Naive thymus-derived CD4-positive, alpha-beta T cell (primary cell): ENCODE results near the gene PIK3R1. TPM values are rescaled to one million over a fixed set of nuclear protein-coding genes. Genes with fewer than 3 reads are reported as not detected.

Experiments
- ATAC-seq: fragments of 150-1000 bp; cut with Tn5 transposase; 2 replicates; pipeline ENCODE4 v1.10.0; 2021; ENCODE audit warnings: mild to moderate bottlenecking, moderate library complexity
- CTCF ChIA-PET: fragments of 350-600 bp; sonication (Branson Sonifier 250); formaldehyde crosslinking; loops from one replicate; lab custom pipeline; 2021; ENCODE audit warnings: antibody characterized with exemption; lab: Charles Lee
- POLR2A ChIA-PET: fragments of 350-600 bp; sonication (Branson Sonifier 250); formaldehyde crosslinking; loops from one replicate; lab custom pipeline; 2021; ENCODE audit warnings: antibody characterized with exemption, inconsistent platforms; lab: Charles Lee
- DNase-seq, 9 donors: peaks; one replicate each; pipeline versions ENCODE4 v3.0.0 to v3.0.0-alpha.2; 2020 to 2022; ENCODE audit warnings: mixed read lengths in 1 of 9
- H3K27ac ChIP-seq: one replicate; pipeline ENCODE4 v1.7.0; 2013; ENCODE audit warnings: mild to moderate bottlenecking, low read depth, low read length, moderate library complexity
- H3K27me3 ChIP-seq, 2 donors: one replicate each; pipeline ENCODE4 v1.7.0; 2013; ENCODE audit warnings: low read length in 2 of 2, mild to moderate bottlenecking in 2 of 2, moderate library complexity in 2 of 2; ENCODE audit not compliant: control insufficient read depth in 2 of 2, insufficient read depth in 2 of 2
- H3K36me3 ChIP-seq, 3 experiments: 1 replicate in 2 of 3; 2 replicates in 1 of 3; pipeline ENCODE4 v1.7.0; 2013; ENCODE audit warnings: low read length in 3 of 3, mild to moderate bottlenecking in 3 of 3, moderate library complexity in 1 of 3; ENCODE audit not compliant: insufficient read depth in 3 of 3, control insufficient read depth in 2 of 3
- H3K4me1 ChIP-seq, 2 donors: one replicate each; pipeline ENCODE4 v1.7.0; 2013; ENCODE audit warnings: low read length in 2 of 2, mild to moderate bottlenecking in 2 of 2, moderate library complexity in 1 of 2; ENCODE audit not compliant: control insufficient read depth in 2 of 2, insufficient read depth in 2 of 2
- H3K4me3 ChIP-seq: 2 replicates; pipeline ENCODE4 v1.7.0; 2013; ENCODE audit warnings: mild to moderate bottlenecking, low read length
- H3K9me3 ChIP-seq, 3 experiments: 1 replicate in 2 of 3; 2 replicates in 1 of 3; pipeline ENCODE4 v1.7.0; 2013; ENCODE audit warnings: low read length in 3 of 3; ENCODE audit not compliant: control insufficient read depth in 2 of 3
- H3K27ac Mint-ChIP-seq, 9 donors: one replicate each; pipeline ENCODE4 v1.8.0; 2020 to 2022; ENCODE audit warnings: mixed read lengths in 9 of 9, mild to moderate bottlenecking in 8 of 9, moderate library complexity in 5 of 9, inconsistent platforms in 2 of 9
- H3K27me3 Mint-ChIP-seq, 5 donors: one replicate each; pipeline ENCODE4 v1.8.0; 2021 to 2022; ENCODE audit warnings: mixed read lengths in 5 of 5, mild to moderate bottlenecking in 1 of 5
- H3K36me3 Mint-ChIP-seq, 5 donors: one replicate each; pipeline ENCODE4 v1.8.0; 2020 to 2022; ENCODE audit warnings: mixed read lengths in 5 of 5, mild to moderate bottlenecking in 3 of 5, inconsistent platforms in 1 of 5
- H3K4me1 Mint-ChIP-seq, 7 donors: one replicate each; pipeline ENCODE4 v1.8.0; 2020 to 2022; ENCODE audit warnings: mixed read lengths in 7 of 7, mild to moderate bottlenecking in 3 of 7, inconsistent platforms in 1 of 7
- H3K4me3 Mint-ChIP-seq, 10 donors: one replicate each; pipeline ENCODE4 v1.8.0; 2020 to 2022; ENCODE audit warnings: mild to moderate bottlenecking in 10 of 10, mixed read lengths in 10 of 10, moderate library complexity in 6 of 10, inconsistent platforms in 2 of 10
- H3K9me3 Mint-ChIP-seq, 11 donors: one replicate each; pipeline ENCODE4 v1.8.0; 2020 to 2022; ENCODE audit warnings: mixed read lengths in 11 of 11, mild to moderate bottlenecking in 4 of 11, inconsistent platforms in 1 of 11, moderate library complexity in 1 of 11
- intact Hi-C, 2 donors: fragments of 100-400 bp; cut with micrococcal nuclease; formaldehyde crosslinking; loops; one replicate each; pipeline ENCODE4 v1.15.1; 2023
- polyA plus RNA-seq, 2 donors: library from polyadenylated mRNA; unstranded; fragments of 300-500 nt; fragmentation: Illumina TruSeq; gene quantifications; one replicate each; pipeline ENCODE4 v1.2.3, GENCODE V29; 2021
- total RNA-seq, 6 experiments: library from RNA in 5 of 6; stranded (reverse) in 5 of 6; gene quantifications; 1 replicate in 5 of 6; 2 replicates in 1 of 6; pipeline ENCODE4 v1.2.3 and lab custom pipeline; 2021 to 2026

Gene PIK3R1
- total and polyA plus RNA-seq, 7 experiments from 2014 or later, result 72.0 to 207 (median 119) TPM

- H3K4me1 Mint-ChIP-seq, result peaks cover 56 to 100% (median 94%) of the 10 kb centered on the region in 7 donors
- CTCF ChIA-PET, result interaction anchor here (0.6 to 3.0 kb wide), 24 partner anchors 12 to 1121 kb away, joined by 3 to 31 read pairs (median 4); partner anchors contain the start of gene PIK3R1
- H3K27me3 Mint-ChIP-seq, result no peaks in the 10 kb centered on the region
- H3K4me3 Mint-ChIP-seq, result peak overlapping the region; percentile 17 to 92 (median 84)
- POLR2A ChIA-PET, result interaction anchor here (0.6 to 1.9 kb wide), 8 partner anchors 10 to 1069 kb away, joined by 3 to 10 read pairs (median 4); partner anchors contain the start of gene PIK3R1
- H3K4me1 ChIP-seq, result peaks cover 78 to 79% of the 10 kb centered on the region in 2 donors
- intact Hi-C loops, result loop anchor here (1.0 to 10.0 kb wide), 14 partner anchors 83 to 1281 kb away; partner anchors contain the start of gene SLC30A5 (in 1 of the 2)
- peak overlapping the region; percentile 24 to 97 (median 87) for H3K27ac Mint-ChIP-seq
- ATAC-seq, result no peak
- H3K36me3 ChIP-seq, result peaks cover 5 to 16% (median 8%) of the 10 kb centered on the region in 3 experiments
- H3K36me3 Mint-ChIP-seq, result peaks cover 6 to 30% (median 20%) of the 10 kb centered on the region in 5 donors
- no peaks in the 10 kb centered on the region for H3K9me3 ChIP-seq
- H3K27me3 ChIP-seq, result no peaks in the 10 kb centered on the region
- no peaks in the 10 kb centered on the region for H3K9me3 Mint-ChIP-seq
- peak overlapping the region; percentile 70 for H3K27ac ChIP-seq
- DNase-seq, result peak in 7 of 9 donors; percentile 30 to 68 (median 57)
- peak overlapping the region; percentile 65 for H3K4me3 ChIP-seq
Measured at GRCh38 chr5:68285851-68286611, 70.5 kb downstream of the PIK3R1 start.

GRCh38 chr5:68286612-68286912 lies 71.0 kb downstream of the PIK3R1 start:
- Histone ChIP-seq H3K9me3 (no peaks in the 10 kb centered on the region), H3K36me3 (peaks cover 5 to 16% (median 8%) of the 10 kb centered on the region in 3 experiments), H3K4me1 (peaks cover 79% of the 10 kb centered on the region in 2 donors), H3K27ac (peak overlapping the region; percentile 1), H3K27me3 (no peaks in the 10 kb centered on the region), H3K4me3 (peak overlapping the region; percentile 65)
- H3K4me1 Mint-ChIP-seq, result peaks cover 56 to 100% (median 97%) of the 10 kb centered on the region in 7 donors
- no peak for DNase-seq
- H3K27ac Mint-ChIP-seq, result peak overlapping the region; percentile 25 to 97 (median 87)
- ATAC-seq, result no peak
- ChIA-PET POLR2A (interaction anchor here (0.6 to 1.9 kb wide), 10 partner anchors 9 to 1140 kb away, joined by 3 to 10 read pairs (median 4); partner anchors contain the start of gene PIK3R1), CTCF (interaction anchor here (0.6 to 3.0 kb wide), 26 partner anchors 11 to 1122 kb away, joined by 3 to 31 read pairs (median 3); no protein-coding TSS in a partner anchor)
- H3K36me3 Mint-ChIP-seq, result peaks cover 6 to 28% (median 20%) of the 10 kb centered on the region in 5 donors
- no peaks in the 10 kb centered on the region for H3K9me3 Mint-ChIP-seq
- intact Hi-C loops, result loop anchor here (1.0 to 10.0 kb wide), 14 partner anchors 82 to 1282 kb away; partner anchors contain the start of gene SLC30A5 (in 1 of the 2)
- peak overlapping the region; percentile 17 to 92 (median 84) for H3K4me3 Mint-ChIP-seq
- no peaks in the 10 kb centered on the region for H3K27me3 Mint-ChIP-seq

- CTCF ChIA-PET, result interaction anchor here (0.6 to 3.0 kb wide), 9 partner anchors 15 to 387 kb away, joined by 3 to 31 read pairs (median 4); no protein-coding TSS in a partner anchor
- Histone ChIP-seq H3K4me1 (peaks cover 69 to 82% of the 10 kb centered on the region in 2 donors), H3K4me3 (peak overlapping the region; percentile 65), H3K36me3 (peaks cover 10 to 15% (median 14%) of the 10 kb centered on the region in 3 experiments), H3K9me3 (no peaks in the 10 kb centered on the region), H3K27me3 (no peaks in the 10 kb centered on the region), H3K27ac (peak overlapping the region; percentile 55)
- Mint-ChIP-seq H3K9me3 (no peaks in the 10 kb centered on the region), H3K4me3 (peak overlapping the region; percentile 81 to 93 (median 90)), H3K36me3 (peaks cover 4 to 25% (median 16%) of the 10 kb centered on the region in 5 donors), H3K27ac (peak overlapping the region; percentile 75 to 97 (median 92)), H3K4me1 (peaks cover 53 to 100% (median 95%) of the 10 kb centered on the region in 7 donors), H3K27me3 (no peaks in the 10 kb centered on the region)
- intact Hi-C loops, result loop anchor here (2.0 to 10.0 kb wide), 9 partner anchors 81 to 1283 kb away; partner anchors contain the start of gene SLC30A5 (in 1 of the 2)
- DNase-seq (no peak), ATAC-seq (no peak)
- POLR2A ChIA-PET, result interaction anchor here (0.9 to 1.9 kb wide), 4 partner anchors 11 to 1269 kb away, joined by 3 to 10 read pairs (median 4); partner anchors contain the start of gene PIK3R1
Measured at GRCh38 chr5:68287631-68287975, 72.0 kb downstream of the PIK3R1 start.

GRCh38 chr5:68287976-68288706 lies 72.6 kb downstream of the PIK3R1 start:
- POLR2A ChIA-PET, result interaction anchor here (0.6 to 1.6 kb wide), 4 partner anchors 12 to 1270 kb away, joined by 3 to 5 read pairs (median 3); no protein-coding TSS in a partner anchor

GRCh38 chr5:68288707-68289134 lies 73.2 kb downstream of the PIK3R1 start:
- peak in 1 of 9 donors; percentile 19 for DNase-seq
- Mint-ChIP-seq H3K4me3 (peak overlapping the region; percentile 81 to 93 (median 90)), H3K4me1 (peaks cover 45 to 90% (median 84%) of the 10 kb centered on the region in 7 donors), H3K27ac (peak overlapping the region; percentile 75 to 97 (median 87)), H3K9me3 (no peaks in the 10 kb centered on the region), H3K36me3 (peaks cover 4 to 21% (median 15%) of the 10 kb centered on the region in 5 donors), H3K27me3 (no peaks in the 10 kb centered on the region)
- CTCF ChIA-PET, result interaction anchor here (0.9 to 1.0 kb wide), 2 partner anchors 14 to 1042 kb away, joined by 3 to 6 read pairs; no protein-coding TSS in a partner anchor
- ATAC-seq, result peak; percentile 28
- Histone ChIP-seq H3K27ac (peak overlapping the region; percentile 55), H3K4me1 (peaks cover 58 to 73% of the 10 kb centered on the region in 2 donors), H3K9me3 (no peaks in the 10 kb centered on the region), H3K36me3 (peaks cover 14 to 17% (median 15%) of the 10 kb centered on the region in 3 experiments), H3K27me3 (no peaks in the 10 kb centered on the region), H3K4me3 (peak overlapping the region; percentile 65)
- POLR2A ChIA-PET, result interaction anchor here (1.6 kb wide), 1 partner anchor 13 kb away, joined by 5 read pairs; no protein-coding TSS in a partner anchor
- intact Hi-C loops, result loop anchor here (1.0 to 10.0 kb wide), 8 partner anchors 8 to 1284 kb away; partner anchors contain the start of gene SLC30A5 (in 1 of the 2)

More at GRCh38 chr5:68287976-68288706, 72.6 kb downstream of the PIK3R1 start:
- H3K27ac ChIP-seq, result peak overlapping the region; percentile 55
- DNase-seq (peak; percentile 19 to 55 (median 49)), ATAC-seq (peak; percentile 76)
- intact Hi-C loops, result loop anchor here (1.0 to 10.0 kb wide), 12 partner anchors 8 to 1283 kb away; partner anchors contain the start of gene SLC30A5 (in 1 of the 2)
- Mint-ChIP-seq H3K27me3 (no peaks in the 10 kb centered on the region), H3K27ac (peak overlapping the region; percentile 75 to 97 (median 92)), H3K4me3 (peak overlapping the region; percentile 81 to 93 (median 90)), H3K9me3 (no peaks in the 10 kb centered on the region), H3K36me3 (peaks cover 4 to 22% (median 16%) of the 10 kb centered on the region in 5 donors), H3K4me1 (peaks cover 49 to 96% (median 90%) of the 10 kb centered on the region in 7 donors)
- peak overlapping the region; percentile 65 for H3K4me3 ChIP-seq
- peaks cover 64 to 79% of the 10 kb centered on the region in 2 donors for H3K4me1 ChIP-seq
- peaks cover 10 to 11% (median 11%) of the 10 kb centered on the region in 3 experiments for H3K36me3 ChIP-seq
- no peaks in the 10 kb centered on the region for H3K9me3 ChIP-seq
- no peaks in the 10 kb centered on the region for H3K27me3 ChIP-seq
- CTCF ChIA-PET, result interaction anchor here (0.6 to 3.0 kb wide), 7 partner anchors 15 to 1041 kb away, joined by 3 to 31 read pairs (median 4); no protein-coding TSS in a partner anchor
